WTC11 (cell line): Measurements from ENCODE around the gene RGS19. TPM values are rescaled to one million over a fixed set of nuclear protein-coding genes. Genes with fewer than 3 reads are reported as not detected.
A peak's percentile ranks its signal among the peaks of the same experiment; 100 is the strongest.

Experiments
- ATAC-seq: fragments of 200-7000 bp; cut with Tn5 transposase; 2 replicates; pipeline ENCODE4 v1.10.0; 2021; ENCODE audit warnings: mild to moderate bottlenecking, moderate library complexity
- CTCF ChIA-PET: fragments of 300-600 bp; sonication (Branson Sonifier 250); formaldehyde crosslinking; loops from one replicate; lab custom pipeline; 2021; ENCODE audit warnings: antibody characterized with exemption; lab: Charles Lee
- POLR2A ChIA-PET: fragments of 350-600 bp; sonication (Branson Sonifier 250); formaldehyde crosslinking; loops from one replicate; lab custom pipeline; 2021; ENCODE audit warnings: antibody characterized with exemption; lab: Charles Lee
- DNase-seq: peaks from one replicate; pipeline ENCODE4 v3.0.0; 2021; ENCODE audit warnings: low spot score
- H3K27ac Mint-ChIP-seq: 2 replicates; pipeline ENCODE4 v1.8.0; 2021; ENCODE audit warnings: mixed read lengths
- H3K27me3 Mint-ChIP-seq: 2 replicates; pipeline ENCODE4 v1.8.0; 2021; ENCODE audit warnings: low read depth, mild to moderate bottlenecking, moderate library complexity, mixed read lengths
- H3K36me3 Mint-ChIP-seq: 2 replicates; pipeline ENCODE4 v1.8.0; 2021; ENCODE audit warnings: mixed read lengths
- H3K4me1 Mint-ChIP-seq: 2 replicates; pipeline ENCODE4 v1.8.0; 2022; ENCODE audit warnings: mixed read lengths
- H3K4me3 Mint-ChIP-seq: 2 replicates; pipeline ENCODE4 v1.8.0; 2021; ENCODE audit warnings: mild to moderate bottlenecking, moderate library complexity, mixed read lengths
- H3K9me3 Mint-ChIP-seq: 2 replicates; pipeline ENCODE4 v1.8.0; 2021; ENCODE audit warnings: mixed read lengths
- ELF4 ChIP-seq: sonication (generic); formaldehyde crosslinking; IDR thresholded peaks from 2 replicates; pipeline ENCODE4 v1.8.1; 2022; ENCODE audit warnings: low read depth, mild to moderate bottlenecking, moderate library complexity, missing genetic modification reagents
- ESRRA ChIP-seq: sonication (generic); formaldehyde crosslinking; IDR thresholded peaks from 2 replicates; pipeline ENCODE4 v1.8.1; 2022; ENCODE audit warnings: mild to moderate bottlenecking, missing genetic modification reagents, borderline replicate concordance
- FOXJ3 ChIP-seq: sonication (generic); formaldehyde crosslinking; IDR thresholded peaks from 2 replicates; pipeline ENCODE4 v1.9.0; 2021; ENCODE audit warnings: missing genetic modification reagents, mild to moderate bottlenecking, borderline replicate concordance
- FOXP1 ChIP-seq: sonication (generic); formaldehyde crosslinking; IDR thresholded peaks from 2 replicates; pipeline ENCODE4 v1.8.0; 2022; ENCODE audit warnings: missing genetic modification reagents, mild to moderate bottlenecking, moderate library complexity, borderline replicate concordance
- GRHL2 ChIP-seq: fragments of 250-450 bp; sonication (Bioruptor Pico); IDR thresholded peaks from 2 replicates; pipeline ENCODE4 v1.8.0; 2022; ENCODE audit warnings: mild to moderate bottlenecking, moderate library complexity; ENCODE audit not compliant: insufficient replicate concordance, severe bottlenecking
- HMGA2 ChIP-seq: fragments of 250-450 bp; sonication (Bioruptor Pico); IDR thresholded peaks from 2 replicates; pipeline ENCODE4 v1.4.0; 2021; ENCODE audit warnings: mild to moderate bottlenecking, moderate library complexity
- JAZF1 ChIP-seq: fragments of 250-450 bp; sonication (Bioruptor Pico); IDR thresholded peaks from 2 replicates; pipeline ENCODE4 v1.9.0; 2021; ENCODE audit warnings: moderate library complexity, mild to moderate bottlenecking, inconsistent platforms
- JUN ChIP-seq: sonication (generic); formaldehyde crosslinking; IDR thresholded peaks from 2 replicates; pipeline ENCODE4 v1.8.0; 2023; ENCODE audit warnings: mild to moderate bottlenecking, missing genetic modification reagents
- NR1H2 ChIP-seq: sonication (generic); formaldehyde crosslinking; IDR thresholded peaks from 2 replicates; pipeline ENCODE4 v1.9.0; 2021; ENCODE audit warnings: mild to moderate bottlenecking, moderate library complexity, missing genetic modification reagents
- NR2C2 ChIP-seq: sonication (generic); formaldehyde crosslinking; IDR thresholded peaks from 2 replicates; pipeline ENCODE4 v1.8.0; 2022; ENCODE audit warnings: mild to moderate bottlenecking, missing genetic modification reagents
- NR3C1 ChIP-seq: sonication (generic); formaldehyde crosslinking; conservative IDR thresholded peaks from 2 replicates; pipeline ENCODE4 v1.8.1; 2023; ENCODE audit warnings: low read depth, mild to moderate bottlenecking, missing genetic modification reagents
- SMAD4 ChIP-seq: sonication (generic); formaldehyde crosslinking; IDR thresholded peaks from 2 replicates; pipeline ENCODE4 v1.8.0; 2022; ENCODE audit warnings: mild to moderate bottlenecking, missing genetic modification reagents
- SOX15 ChIP-seq: fragments of 250-450 bp; sonication (Bioruptor Pico); IDR thresholded peaks from 2 replicates; pipeline ENCODE4 v1.9.0; 2021; ENCODE audit warnings: mild to moderate bottlenecking
- TEAD1 ChIP-seq: sonication (generic); formaldehyde crosslinking; IDR thresholded peaks from 2 replicates; pipeline ENCODE4 v1.8.0; 2022; ENCODE audit warnings: mild to moderate bottlenecking, missing genetic modification reagents
- TEAD4 ChIP-seq: sonication (generic); formaldehyde crosslinking; IDR thresholded peaks from 2 replicates; pipeline ENCODE4 v1.8.0; 2022; ENCODE audit warnings: mild to moderate bottlenecking, missing genetic modification reagents
- ZNF317 ChIP-seq: sonication (generic); formaldehyde crosslinking; IDR thresholded peaks from 2 replicates; pipeline ENCODE4 v1.8.1; 2023; ENCODE audit warnings: low read depth, mild to moderate bottlenecking, moderate library complexity, missing genetic modification reagents, borderline replicate concordance
- ZNF416 ChIP-seq: fragments of 250-450 bp; sonication (Bioruptor Pico); IDR thresholded peaks from 2 replicates; pipeline ENCODE4 v1.9.0; 2021; ENCODE audit warnings: mild to moderate bottlenecking, inconsistent platforms
- total RNA-seq: library from RNA; stranded (reverse); gene quantifications from 3 replicates; pipeline ENCODE4 v1.2.3, GENCODE V29; 2021
- TF ChIP-seq, protein P1 (sequence below): sonication (generic); formaldehyde crosslinking; IDR thresholded peaks from 2 replicates; pipeline ENCODE4 v1.8.1; 2023; ENCODE audit warnings: mild to moderate bottlenecking, missing genetic modification reagents, moderate library complexity
- TF ChIP-seq, protein P2 (sequence below): sonication (generic); formaldehyde crosslinking; IDR thresholded peaks from 2 replicates; pipeline ENCODE4 v1.8.0; 2022; ENCODE audit warnings: mild to moderate bottlenecking, missing genetic modification reagents
- TF ChIP-seq, protein P3 (sequence below): sonication (generic); formaldehyde crosslinking; IDR thresholded peaks from 2 replicates; pipeline ENCODE4 v1.8.0; 2023; ENCODE audit warnings: missing genetic modification reagents, mild to moderate bottlenecking, borderline replicate concordance

The RGS19 gene
- total RNA-seq, 1 experiment from 2014 or later = 13.8 TPM

DNA sequence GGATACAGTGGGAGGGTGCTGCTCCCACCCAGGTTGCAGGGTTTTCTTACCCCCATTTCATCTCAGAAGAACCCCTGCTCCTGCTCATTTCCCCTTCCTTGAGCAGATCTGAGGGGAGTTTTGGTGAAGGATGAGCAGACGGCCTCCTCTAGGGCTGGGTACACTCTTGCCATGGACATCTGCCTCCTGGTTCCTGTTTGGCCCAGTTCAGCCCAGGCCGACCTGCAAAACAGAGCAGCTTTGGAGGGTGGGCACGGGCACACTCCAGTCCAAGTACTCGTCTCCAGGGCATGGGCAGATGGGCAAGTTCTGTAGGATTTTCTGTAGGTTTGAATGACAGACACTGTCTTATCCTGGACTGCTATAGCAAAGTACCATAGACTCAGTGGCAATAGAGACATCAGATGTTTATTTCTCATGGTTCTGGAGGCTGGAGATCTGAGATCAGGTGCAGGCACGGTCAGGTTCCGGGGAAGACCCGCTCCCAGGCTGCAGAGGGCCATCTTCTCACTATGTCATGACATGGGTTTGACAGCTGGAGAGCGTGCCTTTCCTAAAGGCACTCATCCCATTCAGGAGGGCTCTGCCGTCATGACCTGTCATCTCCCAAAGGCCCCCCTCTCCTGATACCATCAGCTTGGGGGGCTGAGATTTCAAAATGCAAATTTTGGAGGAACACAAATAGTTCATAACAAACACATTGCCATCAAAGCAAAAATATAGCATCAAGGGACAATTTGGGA is 21.8 kb upstream of the RGS19 start:
- DNase-seq (no peak), ATAC-seq (no peak)
- H3K4me1 Mint-ChIP-seq = peaks cover 8% of the 10 kb centered on the region
- H3K4me3 Mint-ChIP-seq = peak overlapping the region; percentile 57
- peaks cover 10% of the 10 kb centered on the region for H3K9me3 Mint-ChIP-seq
- TF ChIP-seq TEAD4 = no peak
- no peak for TF ChIP-seq ZNF416 (CRISPR knock-in tag)
- H3K27me3 Mint-ChIP-seq = peaks cover 22% of the 10 kb centered on the region
- H3K27ac Mint-ChIP-seq = no peak overlapping the region
- POLR2A ChIA-PET = no interaction called here
- H3K36me3 Mint-ChIP-seq = peaks cover 6% of the 10 kb centered on the region
- CTCF ChIA-PET = interaction anchor here (0.6 to 4.7 kb wide), 13 partner anchors 9 to 155 kb away, joined by 3 to 77 read pairs (median 6); partner anchors contain the start of genes LKAAEAR1, OPRL1, PCMTD2 and RGS19

DNA sequence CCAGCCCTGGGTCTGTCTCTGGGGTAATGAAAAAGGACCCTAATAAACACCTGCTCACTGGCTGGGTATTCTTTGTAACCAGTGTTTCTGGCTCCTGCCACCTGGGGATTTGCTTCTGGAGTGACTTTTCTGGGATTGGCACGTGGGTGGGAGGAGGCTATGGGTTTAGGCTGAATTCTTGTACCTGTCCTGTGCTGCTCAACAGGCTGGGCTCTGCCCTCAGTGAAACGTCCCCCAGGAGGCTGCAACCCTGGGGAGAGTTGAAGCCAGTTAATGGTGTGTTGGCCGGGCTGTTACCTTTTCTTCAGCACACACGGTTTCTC is 21.2 kb upstream of the RGS19 start:
- ChIA-PET CTCF (interaction anchor here (4.5 to 4.7 kb wide), 2 partner anchors 16 to 19 kb away, joined by 75 to 77 read pairs; partner anchors contain the start of gene LKAAEAR1), POLR2A (no interaction called here)
- H3K27ac Mint-ChIP-seq = no peak overlapping the region
- no peak overlapping the region for H3K4me3 Mint-ChIP-seq
- peaks cover 6% of the 10 kb centered on the region for H3K36me3 Mint-ChIP-seq
- H3K9me3 Mint-ChIP-seq = peaks cover 13% of the 10 kb centered on the region
- no peak for DNase-seq
- TF ChIP-seq, protein P1, sequence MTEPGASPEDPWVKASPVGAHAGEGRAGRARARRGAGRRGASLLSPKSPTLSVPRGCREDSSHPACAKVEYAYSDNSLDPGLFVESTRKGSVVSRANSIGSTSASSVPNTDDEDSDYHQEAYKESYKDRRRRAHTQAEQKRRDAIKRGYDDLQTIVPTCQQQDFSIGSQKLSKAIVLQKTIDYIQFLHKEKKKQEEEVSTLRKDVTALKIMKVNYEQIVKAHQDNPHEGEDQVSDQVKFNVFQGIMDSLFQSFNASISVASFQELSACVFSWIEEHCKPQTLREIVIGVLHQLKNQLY (CRISPR knock-in tag) = no peak
- TF ChIP-seq ZNF317 (CRISPR knock-in tag) (no peak), NR3C1 (CRISPR knock-in tag) (no peak), NR1H2 (no peak), SOX15 (CRISPR knock-in tag) (no peak), SMAD4 (CRISPR knock-in tag) (no peak), JAZF1 (CRISPR knock-in tag) (no peak), ESRRA (CRISPR knock-in tag) (no peak), FOXJ3 (no peak), JUN (CRISPR knock-in tag) (no peak), ELF4 (CRISPR knock-in tag) (no peak), GRHL2 (CRISPR knock-in tag) (no peak), HMGA2 (CRISPR knock-in tag) (no peak), NR2C2 (CRISPR knock-in tag) (no peak), FOXP1 (CRISPR knock-in tag) (no peak), TEAD1 (CRISPR knock-in tag) (no peak)
- TF ChIP-seq, protein P2, sequence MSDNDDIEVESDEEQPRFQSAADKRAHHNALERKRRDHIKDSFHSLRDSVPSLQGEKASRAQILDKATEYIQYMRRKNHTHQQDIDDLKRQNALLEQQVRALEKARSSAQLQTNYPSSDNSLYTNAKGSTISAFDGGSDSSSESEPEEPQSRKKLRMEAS (CRISPR knock-in tag) = no peak
- TF ChIP-seq, protein P3, sequence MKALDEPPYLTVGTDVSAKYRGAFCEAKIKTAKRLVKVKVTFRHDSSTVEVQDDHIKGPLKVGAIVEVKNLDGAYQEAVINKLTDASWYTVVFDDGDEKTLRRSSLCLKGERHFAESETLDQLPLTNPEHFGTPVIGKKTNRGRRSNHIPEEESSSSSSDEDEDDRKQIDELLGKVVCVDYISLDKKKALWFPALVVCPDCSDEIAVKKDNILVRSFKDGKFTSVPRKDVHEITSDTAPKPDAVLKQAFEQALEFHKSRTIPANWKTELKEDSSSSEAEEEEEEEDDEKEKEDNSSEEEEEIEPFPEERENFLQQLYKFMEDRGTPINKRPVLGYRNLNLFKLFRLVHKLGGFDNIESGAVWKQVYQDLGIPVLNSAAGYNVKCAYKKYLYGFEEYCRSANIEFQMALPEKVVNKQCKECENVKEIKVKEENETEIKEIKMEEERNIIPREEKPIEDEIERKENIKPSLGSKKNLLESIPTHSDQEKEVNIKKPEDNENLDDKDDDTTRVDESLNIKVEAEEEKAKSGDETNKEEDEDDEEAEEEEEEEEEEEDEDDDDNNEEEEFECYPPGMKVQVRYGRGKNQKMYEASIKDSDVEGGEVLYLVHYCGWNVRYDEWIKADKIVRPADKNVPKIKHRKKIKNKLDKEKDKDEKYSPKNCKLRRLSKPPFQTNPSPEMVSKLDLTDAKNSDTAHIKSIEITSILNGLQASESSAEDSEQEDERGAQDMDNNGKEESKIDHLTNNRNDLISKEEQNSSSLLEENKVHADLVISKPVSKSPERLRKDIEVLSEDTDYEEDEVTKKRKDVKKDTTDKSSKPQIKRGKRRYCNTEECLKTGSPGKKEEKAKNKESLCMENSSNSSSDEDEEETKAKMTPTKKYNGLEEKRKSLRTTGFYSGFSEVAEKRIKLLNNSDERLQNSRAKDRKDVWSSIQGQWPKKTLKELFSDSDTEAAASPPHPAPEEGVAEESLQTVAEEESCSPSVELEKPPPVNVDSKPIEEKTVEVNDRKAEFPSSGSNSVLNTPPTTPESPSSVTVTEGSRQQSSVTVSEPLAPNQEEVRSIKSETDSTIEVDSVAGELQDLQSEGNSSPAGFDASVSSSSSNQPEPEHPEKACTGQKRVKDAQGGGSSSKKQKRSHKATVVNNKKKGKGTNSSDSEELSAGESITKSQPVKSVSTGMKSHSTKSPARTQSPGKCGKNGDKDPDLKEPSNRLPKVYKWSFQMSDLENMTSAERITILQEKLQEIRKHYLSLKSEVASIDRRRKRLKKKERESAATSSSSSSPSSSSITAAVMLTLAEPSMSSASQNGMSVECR (CRISPR knock-in tag) = no peak
- H3K4me1 Mint-ChIP-seq = peaks cover 8% of the 10 kb centered on the region
- no peak for ATAC-seq
- peaks cover 22% of the 10 kb centered on the region for H3K27me3 Mint-ChIP-seq
